GM12878 (cell line): Measurements from ENCODE around the gene RASAL3. TPM values are rescaled to one million over a fixed set of nuclear protein-coding genes. Genes with fewer than 3 reads are reported as not detected.

Experiments used
- ATAC-seq: fragments of 200-7000 bp; cut with Tn5 transposase; 3 replicates; pipeline ENCODE4 v1.9.1; 2020; ENCODE audit warnings: mild to moderate bottlenecking, moderate library complexity
- BruUV-seq: library from RNA; stranded (reverse); fragments of 400-500 nt; replicated peaks from 2 replicates; lab custom pipeline; 2021; lab: Mats Ljungman, UMichigan
- CTCF ChIA-PET: fragments of 300-600 bp; sonication (Branson Sonifier 250); formaldehyde crosslinking; extraction: SDS; loops from one replicate; lab custom pipeline; 2021; ENCODE audit warnings: inconsistent platforms; lab: Yijun Ruan, JAX
- POLR2A ChIA-PET: fragments of 350-600 bp; formaldehyde crosslinking; extraction: SDS; loops from one replicate; lab custom pipeline; 2021; ENCODE audit warnings: inconsistent platforms; lab: Charles Lee
- RAD21 ChIA-PET: fragments of 300-600 bp; sonication (Branson Sonifier 250); formaldehyde crosslinking; loops from one replicate; lab custom pipeline; 2023; ENCODE audit warnings: antibody characterized with exemption; ENCODE audit not compliant: unreplicated experiment; lab: Charles Lee
- SMC1A ChIA-PET: fragments of 300-600 bp; sonication (Branson Sonifier 250); formaldehyde crosslinking; loops from one replicate; lab custom pipeline; 2023; ENCODE audit not compliant: unreplicated experiment, uncharacterized antibody; lab: Charles Lee
- DNase-seq: peaks from one replicate; pipeline ENCODE4 v3.0.0-alpha.2; 2011; ENCODE audit warnings: low read depth, low spot score
- FAIRE-seq: peaks from 3 replicates; lab custom pipeline; 2011; peaks lifted over from hg19 to GRCh38; lab: Jason Lieb, UNC
- H2AFZ ChIP-seq: 2 replicates; pipeline ENCODE4 v1.6.0; 2011; ENCODE audit warnings: low read depth, low read length, control low read depth; ENCODE audit not compliant: control insufficient read depth
- H3K27ac ChIP-seq: 2 replicates; pipeline ENCODE4 v1.5.1; 2011; ENCODE audit warnings: control low read depth; ENCODE audit not compliant: control insufficient read depth, insufficient read depth
- H3K27me3 ChIP-seq, 2 experiments: replicated peaks in 1 of 2; 2 replicates each; pipeline versions ENCODE4 v1.6.0 to v1.6.1; 2011; ENCODE audit warnings: low read length in 1 of 2; ENCODE audit not compliant: control insufficient read depth in 2 of 2, insufficient read depth in 2 of 2
- H3K36me3 ChIP-seq, 2 experiments: 2 replicates each; pipeline ENCODE4 v1.5.1; 2011; ENCODE audit warnings: low read length in 1 of 2; ENCODE audit not compliant: control insufficient read depth in 2 of 2, insufficient read depth in 2 of 2
- H3K4me1 ChIP-seq: 2 replicates; pipeline ENCODE4 v1.6.1; 2011; ENCODE audit warnings: mild to moderate bottlenecking, low read length, moderate library complexity, mixed read lengths; ENCODE audit not compliant: control insufficient read depth, insufficient read depth
- H3K4me2 ChIP-seq: 2 replicates; pipeline ENCODE4 v1.6.0; 2011; ENCODE audit warnings: control low read depth; ENCODE audit not compliant: control insufficient read depth, insufficient read depth
- H3K4me3 ChIP-seq: fragments of 200-600 bp; sonication (generic); 2 replicates; pipeline ENCODE4 v1.5.1; 2016
- H3K79me2 ChIP-seq: 2 replicates; pipeline ENCODE4 v1.6.0; 2011; ENCODE audit warnings: low read length; ENCODE audit not compliant: control insufficient read depth, insufficient read depth
- H3K9ac ChIP-seq: 2 replicates; pipeline ENCODE4 v1.8.0; 2011; ENCODE audit warnings: low read length, control low read depth, mixed read lengths; ENCODE audit not compliant: control insufficient read depth, insufficient read depth
- H3K9me3 ChIP-seq: replicated peaks from 3 replicates; pipeline ENCODE4 v1.5.1; 2011; ENCODE audit warnings: mild to moderate bottlenecking, low read length; ENCODE audit not compliant: control insufficient read depth, insufficient read depth
- H4K20me1 ChIP-seq: 2 replicates; pipeline ENCODE4 v1.6.0; 2011; ENCODE audit not compliant: control insufficient read depth, insufficient read depth
- CEBPZ ChIP-seq: fragments of 150-350 bp; IDR thresholded peaks from 2 replicates; pipeline ENCODE4 v1.6.1; 2016; ENCODE audit warnings: low read depth, low read length
- E4F1 ChIP-seq: fragments of 450-650 bp; IDR thresholded peaks from 2 replicates; pipeline ENCODE4 v1.6.1; 2018; ENCODE audit warnings: borderline replicate concordance, mild to moderate bottlenecking; ENCODE audit not compliant: partially characterized antibody
- FOXK2 ChIP-seq: fragments of 450-650 bp; IDR thresholded peaks from 2 replicates; pipeline ENCODE4 v1.6.1; 2017; ENCODE audit warnings: mild to moderate bottlenecking, moderate library complexity
- GABPA ChIP-seq: IDR thresholded peaks from 2 replicates; pipeline ENCODE4 v1.6.1; 2014; ENCODE audit warnings: antibody characterized with exemption, low read depth, mild to moderate bottlenecking, inconsistent platforms
- NBN ChIP-seq: fragments of 450-650 bp; IDR thresholded peaks from 2 replicates; pipeline ENCODE4 v1.6.1; 2016
- NRF1 ChIP-seq: conservative IDR thresholded peaks from 2 replicates; pipeline ENCODE4 v1.6.1; 2011; ENCODE audit warnings: mild to moderate bottlenecking, low read depth, low read length, improper control_type of control experiment
- RUNX3 ChIP-seq: IDR thresholded peaks from 2 replicates; pipeline ENCODE4 v1.6.1; 2012; ENCODE audit warnings: low read length, inconsistent platforms
- ZBTB40 ChIP-seq: fragments of 450-650 bp; IDR thresholded peaks from 2 replicates; pipeline ENCODE4 v1.6.1; 2016; ENCODE audit warnings: mild to moderate bottlenecking, moderate library complexity, borderline replicate concordance
- WGBS: methylation state at CpG from one replicate; pipeline ENCODE4 v1.1.6; 2016; ENCODE audit warnings: low lambda C conversion rate; ENCODE audit not compliant: insufficient replicate concordance, insufficient coverage; ENCODE audit errors: missing lambda C conversion rate; 5-methylcytosine and 5-hydroxymethylcytosine counted together
- in situ Hi-C: fragments of 300-500 bp; cut with MboI; formaldehyde crosslinking; loops from 9 replicates; pipeline ENCODE4 v1.14.3; 2018; ENCODE audit warnings: mixed read lengths
- intact Hi-C: fragments of 100-400 bp; cut with micrococcal nuclease; formaldehyde crosslinking; loops from one replicate; pipeline ENCODE4 v1.14.2; 2022; ENCODE audit not compliant: unreplicated experiment
- polyA plus RNA-seq, 11 experiments: library from polyadenylated mRNA; depleted of rRNA in 4 of 11; unstranded in 6 of 11; stranded (reverse) in 5 of 11; fragments of >200 nt; fragmentation: Nextera tagmentation in 4 of 11; fragmentation: Illumina TruSeq in 1 of 11; extraction: Ambion mirVana in 4 of 11; extraction: Trizol in 1 of 11; gene quantifications; 1 replicate in 1 of 11; 2 replicates in 10 of 11; pipeline versions ENCODE4 v1.2.1 to v1.2.3, GENCODE V29; 2011 to 2016; ENCODE audit warnings: inconsistent platforms in 2 of 11, missing spikeins in 2 of 11, low read depth in 1 of 11
- total RNA-seq, 4 experiments: library from RNA; depleted of rRNA in 3 of 4; stranded (reverse); fragments of >200 nt in 3 of 4; fragmentation: Illumina TruSeq in 1 of 4; extraction: Trizol in 1 of 4; gene quantifications; 2 replicates each; pipeline versions ENCODE4 v1.2.1 to v1.2.3, GENCODE V29; 2013 to 2021
- TF ChIP-seq, protein P1 (sequence below): fragments of 450-650 bp; conservative IDR thresholded peaks from 2 replicates; pipeline ENCODE4 v1.6.1; 2017; ENCODE audit warnings: mild to moderate bottlenecking, moderate library complexity

Gene RASAL3
- total and polyA plus RNA-seq, 10 of the 15 experiments (the other 5 are each of a cell fraction or from before 2014, with no cell fraction given), result 1.7 to 81.3 (median 23.2) TPM

- ChIA-PET CTCF (no interaction called here), RAD21 (no interaction called here), SMC1A (no interaction called here), POLR2A (no interaction called here)
- Histone ChIP-seq H3K27me3 (no peaks in the 10 kb centered on the region), H3K9me3 (no peaks in the 10 kb centered on the region; the same call in 2 of the 3 replicates), H3K79me2 (peaks cover 3% of the 10 kb centered on the region; the same call in 1 of the 2 replicates), H3K36me3 (peaks cover 24 to 33% of the 10 kb centered on the region in 2 experiments), H2AFZ (no peak overlapping the region), H3K27ac (no peak overlapping the region), H3K9ac (no peak overlapping the region), H3K4me1 (peaks cover 5% of the 10 kb centered on the region; the same call in 1 of the 2 replicates), H4K20me1 (no peaks in the 10 kb centered on the region; the same call in 1 of the 2 replicates), H3K4me2 (no peak overlapping the region), H3K4me3 (no peak overlapping the region)
- WGBS, result 97% methylated on average over 54 of the region's 54 CpGs
- DNase-seq, result no peak
- FAIRE-seq, result no peak
- in situ Hi-C loops, result no loop called here
- no TSS peak for BruUV-seq
- no peak for ATAC-seq
- intact Hi-C loops, result no loop called here
- no peak for TF ChIP-seq FOXK2
- TF ChIP-seq RUNX3, result no peak
- no peak for TF ChIP-seq GABPA
- TF ChIP-seq CEBPZ, result no peak
- no peak for TF ChIP-seq E4F1
- no peak for TF ChIP-seq ZBTB40
- TF ChIP-seq NRF1, result no peak
- TF ChIP-seq, protein P1, sequence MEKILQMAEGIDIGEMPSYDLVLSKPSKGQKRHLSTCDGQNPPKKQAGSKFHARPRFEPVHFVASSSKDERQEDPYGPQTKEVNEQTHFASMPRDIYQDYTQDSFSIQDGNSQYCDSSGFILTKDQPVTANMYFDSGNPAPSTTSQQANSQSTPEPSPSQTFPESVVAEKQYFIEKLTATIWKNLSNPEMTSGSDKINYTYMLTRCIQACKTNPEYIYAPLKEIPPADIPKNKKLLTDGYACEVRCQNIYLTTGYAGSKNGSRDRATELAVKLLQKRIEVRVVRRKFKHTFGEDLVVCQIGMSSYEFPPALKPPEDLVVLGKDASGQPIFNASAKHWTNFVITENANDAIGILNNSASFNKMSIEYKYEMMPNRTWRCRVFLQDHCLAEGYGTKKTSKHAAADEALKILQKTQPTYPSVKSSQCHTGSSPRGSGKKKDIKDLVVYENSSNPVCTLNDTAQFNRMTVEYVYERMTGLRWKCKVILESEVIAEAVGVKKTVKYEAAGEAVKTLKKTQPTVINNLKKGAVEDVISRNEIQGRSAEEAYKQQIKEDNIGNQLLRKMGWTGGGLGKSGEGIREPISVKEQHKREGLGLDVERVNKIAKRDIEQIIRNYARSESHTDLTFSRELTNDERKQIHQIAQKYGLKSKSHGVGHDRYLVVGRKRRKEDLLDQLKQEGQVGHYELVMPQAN, result no peak
- no peak for TF ChIP-seq NBN
These were observed 6.5 kb downstream of the RASAL3 start for GRCh38 chr19:15457701-15458484.
